ENCODE data around the gene TMEM178B. TPM values are rescaled to one million over a fixed set of nuclear protein-coding genes. Genes with fewer than 3 reads are reported as not detected.
"Not testable (repeated sequence)": the region's sequence is repeated elsewhere in the genome, so short reads cannot be mapped to it uniquely, and the experiment has no call there.

TMEM178B gene
- total RNA-seq, 4 donors from 2014 or later: 0.42 to 2.5 (median 0.92) TPM

DNA sequence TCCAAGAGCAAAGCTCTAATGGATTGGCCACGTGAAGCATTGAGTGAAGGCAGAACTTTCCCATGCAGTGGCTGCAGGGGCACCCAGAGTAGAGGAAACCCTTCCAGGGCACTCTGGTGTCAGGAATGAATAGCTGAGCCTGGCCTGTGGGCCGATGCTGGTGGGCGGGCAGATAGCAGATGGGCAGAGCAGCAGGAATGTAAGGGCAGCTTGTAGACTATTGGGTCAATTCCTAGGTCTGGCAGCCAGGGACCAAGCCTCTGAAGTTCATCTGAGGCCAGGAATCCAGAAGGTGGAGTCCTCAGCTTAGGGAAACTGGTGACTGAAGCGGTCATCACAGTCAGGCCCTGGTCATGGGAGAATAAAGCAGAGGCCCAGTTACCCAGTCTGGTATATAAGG, 115.4 kb downstream of the TMEM178B start:
- no peaks in the 10 kb centered on the region for H3K4me1 ChIP-seq
- no peak for TF ChIP-seq POLR2AphosphoS5 (IDR thresholded peaks at IDR 0.05)
- TF ChIP-seq, protein P1, sequence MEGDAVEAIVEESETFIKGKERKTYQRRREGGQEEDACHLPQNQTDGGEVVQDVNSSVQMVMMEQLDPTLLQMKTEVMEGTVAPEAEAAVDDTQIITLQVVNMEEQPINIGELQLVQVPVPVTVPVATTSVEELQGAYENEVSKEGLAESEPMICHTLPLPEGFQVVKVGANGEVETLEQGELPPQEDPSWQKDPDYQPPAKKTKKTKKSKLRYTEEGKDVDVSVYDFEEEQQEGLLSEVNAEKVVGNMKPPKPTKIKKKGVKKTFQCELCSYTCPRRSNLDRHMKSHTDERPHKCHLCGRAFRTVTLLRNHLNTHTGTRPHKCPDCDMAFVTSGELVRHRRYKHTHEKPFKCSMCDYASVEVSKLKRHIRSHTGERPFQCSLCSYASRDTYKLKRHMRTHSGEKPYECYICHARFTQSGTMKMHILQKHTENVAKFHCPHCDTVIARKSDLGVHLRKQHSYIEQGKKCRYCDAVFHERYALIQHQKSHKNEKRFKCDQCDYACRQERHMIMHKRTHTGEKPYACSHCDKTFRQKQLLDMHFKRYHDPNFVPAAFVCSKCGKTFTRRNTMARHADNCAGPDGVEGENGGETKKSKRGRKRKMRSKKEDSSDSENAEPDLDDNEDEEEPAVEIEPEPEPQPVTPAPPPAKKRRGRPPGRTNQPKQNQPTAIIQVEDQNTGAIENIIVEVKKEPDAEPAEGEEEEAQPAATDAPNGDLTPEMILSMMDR (IDR thresholded peaks at IDR 0.05): no peak
- TF ChIP-seq POLR2A (IDR thresholded peaks at IDR 0.05; ENCODE audit: low read depth): no peak
- TF ChIP-seq EP300 (IDR thresholded peaks at IDR 0.05): no peak
- WGBS: 89% methylated on average over 3 of the region's 4 CpGs
- no peaks in the 10 kb centered on the region for H3K36me3 ChIP-seq
- no peaks in the 10 kb centered on the region for H3K9me3 ChIP-seq
- H3K4me3 ChIP-seq: no peak overlapping the region
- H3K27me3 ChIP-seq: no peaks in the 10 kb centered on the region
- no peak overlapping the region for H3K27ac ChIP-seq (replicated peaks in 1 of 4)
- no peak for DNase-seq (ENCODE audit: extremely low spot score)
- intact Hi-C loops (cut with DNase I): no loop called here

DNA sequence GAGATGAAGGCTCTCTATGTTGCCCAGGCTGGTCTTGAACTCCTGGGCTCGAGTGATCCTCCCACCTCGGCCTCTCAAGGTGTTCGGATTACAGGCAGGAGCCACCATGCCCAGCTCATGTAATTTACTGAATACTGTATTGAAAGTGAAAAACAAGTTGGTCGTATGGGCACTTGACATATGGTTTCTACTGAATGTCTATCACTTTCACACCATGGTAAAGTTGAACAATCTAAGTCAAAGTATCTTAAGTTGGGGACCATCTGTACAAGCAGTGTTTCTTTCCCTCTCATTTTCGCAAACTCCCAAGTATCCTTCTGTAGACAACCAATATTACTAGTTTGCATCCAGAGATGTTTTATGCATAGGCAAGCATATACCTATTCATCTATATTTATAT, 116.6 kb downstream of the TMEM178B start:
- intact Hi-C loops (cut with DNase I): no loop called here
- no peaks in the 10 kb centered on the region for H3K36me3 ChIP-seq
- 85% methylated on average over 5 of the region's 5 CpGs for WGBS
- H3K4me1 ChIP-seq: no peaks in the 10 kb centered on the region
- no peak for DNase-seq (ENCODE audit: extremely low spot score)
- no peaks in the 10 kb centered on the region for H3K9me3 ChIP-seq
- H3K4me3 ChIP-seq: no peak overlapping the region
- no peaks in the 10 kb centered on the region for H3K27me3 ChIP-seq
- H3K27ac ChIP-seq (replicated peaks in 1 of 4): no peak overlapping the region
- TF ChIP-seq, protein P1 (IDR thresholded peaks at IDR 0.05): no peak
- TF ChIP-seq POLR2AphosphoS5 (IDR thresholded peaks at IDR 0.05): no peak
- no peak for TF ChIP-seq EP300 (IDR thresholded peaks at IDR 0.05)

DNA sequence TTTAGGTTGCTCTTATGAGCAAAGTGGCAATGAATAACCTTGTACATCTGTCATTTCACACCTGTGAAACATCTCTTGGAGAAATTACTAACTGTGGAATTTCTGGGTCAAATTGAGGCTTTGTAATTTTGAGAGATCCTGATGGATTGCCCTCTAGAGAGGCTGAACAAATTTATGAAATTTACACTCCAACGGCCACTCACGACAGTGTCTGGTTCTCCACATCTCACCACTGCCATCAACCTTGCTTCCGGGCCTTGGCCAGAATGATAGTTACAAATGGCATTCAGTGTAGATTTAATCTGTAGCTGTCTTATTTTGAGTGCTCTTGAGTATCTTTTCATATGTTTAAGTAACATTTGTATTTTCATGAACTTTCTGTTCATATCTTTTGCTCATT, 117.4 kb downstream of the TMEM178B start:
- H3K36me3 ChIP-seq: no peaks in the 10 kb centered on the region
- DNase-seq (ENCODE audit: extremely low spot score): no peak
- intact Hi-C loops (cut with DNase I): no loop called here
- 67% methylated on average over 3 of the region's 3 CpGs for WGBS
- no peak overlapping the region for H3K27ac ChIP-seq (replicated peaks in 1 of 4)
- TF ChIP-seq EP300 (IDR thresholded peaks at IDR 0.05) (no peak), POLR2A (IDR thresholded peaks at IDR 0.05; ENCODE audit: low read depth) (no peak), POLR2AphosphoS5 (IDR thresholded peaks at IDR 0.05) (no peak)
- TF ChIP-seq, protein P1 (IDR thresholded peaks at IDR 0.05): no peak
- no peaks in the 10 kb centered on the region for H3K27me3 ChIP-seq
- H3K4me1 ChIP-seq: no peaks in the 10 kb centered on the region
- H3K9me3 ChIP-seq: no peaks in the 10 kb centered on the region
- H3K4me3 ChIP-seq: no peak overlapping the region

DNA sequence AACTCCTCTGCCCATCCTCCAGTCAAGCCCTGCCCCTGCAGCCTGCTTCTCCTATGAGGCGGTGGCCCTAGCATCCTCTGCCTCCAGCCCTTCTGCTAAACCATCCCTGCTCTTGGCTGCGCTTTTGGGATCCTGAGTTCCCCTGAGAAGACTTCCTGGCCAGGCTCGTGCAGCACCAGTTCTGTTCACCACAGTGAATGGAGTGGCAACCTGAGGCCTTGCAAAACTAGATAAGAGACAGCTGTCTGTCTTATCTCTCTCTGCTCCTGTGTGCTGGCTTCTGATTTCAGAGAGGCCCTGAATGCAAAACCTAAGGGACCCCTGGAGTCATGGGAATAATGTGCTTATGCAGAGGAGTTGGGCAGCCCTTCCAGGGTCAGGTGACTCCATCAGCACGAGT, 119.2 kb downstream of the TMEM178B start:
- DNase-seq (ENCODE audit: extremely low spot score): no peak

DNA sequence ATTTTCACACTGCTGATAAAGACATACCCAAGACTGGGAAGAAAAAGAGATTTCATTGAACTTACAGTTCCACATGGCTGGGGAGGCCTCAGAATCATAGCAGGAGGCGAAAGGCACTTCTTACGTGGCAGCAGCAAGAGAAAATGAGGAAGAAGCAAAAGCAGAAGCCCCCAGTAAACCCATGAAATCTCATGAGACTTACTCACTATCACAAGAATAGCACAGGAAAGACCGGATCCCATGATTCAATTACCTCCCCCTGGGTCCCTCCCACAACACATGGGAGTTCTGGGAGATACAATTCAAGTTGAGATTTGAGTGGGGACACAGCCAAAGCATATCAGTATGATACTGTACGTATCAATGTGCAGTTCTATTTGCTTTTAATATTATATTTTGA, 121.9 kb downstream of the TMEM178B start:
- H3K27me3 ChIP-seq; intact Hi-C loops (cut with DNase I); H3K4me1 ChIP-seq; H3K4me3 ChIP-seq; DNase-seq (ENCODE audit: extremely low spot score); H3K36me3 ChIP-seq; H3K27ac ChIP-seq (replicated peaks in 1 of 4); H3K9me3 ChIP-seq: not testable (repeated sequence)
- 65% methylated on average over 4 of the region's 4 CpGs for WGBS

More for the DNA sequence above, 119.2 kb downstream of the TMEM178B start:
- no peaks in the 10 kb centered on the region for H3K9me3 ChIP-seq
- 63% methylated on average over 3 of the region's 4 CpGs for WGBS
- H3K27ac ChIP-seq (replicated peaks in 1 of 4): no peak overlapping the region
- H3K4me3 ChIP-seq: no peak overlapping the region
- intact Hi-C loops (cut with DNase I): no loop called here
- no peaks in the 10 kb centered on the region for H3K27me3 ChIP-seq
- H3K36me3 ChIP-seq: no peaks in the 10 kb centered on the region
- TF ChIP-seq EP300 (IDR thresholded peaks at IDR 0.05) (no peak), POLR2AphosphoS5 (IDR thresholded peaks at IDR 0.05) (no peak), POLR2A (IDR thresholded peaks at IDR 0.05; ENCODE audit: low read depth) (no peak)
- TF ChIP-seq, protein P1 (IDR thresholded peaks at IDR 0.05): no peak
- peaks cover 0 to 3% (median 0%) of the 10 kb centered on the region in 4 donors for H3K4me1 ChIP-seq

Measured in esophagus muscularis mucosa (tissue), 4 donors.